ENCODE data around the gene SLC8A2.
"Not testable (repeated sequence)": the region's sequence is repeated elsewhere in the genome, so short reads cannot be mapped to it uniquely, and the experiment has no call there.

Gene SLC8A2

GRCh38 chr19:47390533-47391488 lies 80.9 kb downstream of the SLC8A2 start:
- H3K4me3 Mint-ChIP-seq = no peak overlapping the region
- H3K27ac Mint-ChIP-seq = no peak overlapping the region

DNA sequence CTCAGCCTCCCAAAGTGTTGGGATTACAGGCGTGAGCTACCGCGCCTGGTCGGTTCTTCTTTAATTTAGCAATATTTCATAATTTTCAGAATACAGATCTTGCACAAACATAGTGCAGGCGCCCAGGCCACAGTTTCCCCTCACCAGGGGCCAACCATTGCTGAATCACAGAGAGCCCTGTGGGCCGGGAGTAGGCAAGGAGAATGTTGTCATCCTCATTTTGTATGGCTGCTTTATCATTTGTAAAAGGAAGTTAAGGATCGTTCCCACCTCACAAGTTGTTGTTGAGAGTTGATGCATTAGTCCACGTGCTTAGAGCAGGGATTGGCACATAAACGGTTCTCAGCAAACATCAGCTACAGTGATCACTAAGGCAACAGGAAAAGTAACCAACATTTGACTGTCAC lies 82.5 kb downstream of the SLC8A2 start:
- Mint-ChIP-seq H3K4me3 (no peak overlapping the region), H3K27me3 (ENCODE audit: low read depth) (no peaks in the 10 kb centered on the region), H3K9me3 (no peaks in the 10 kb centered on the region), H3K36me3 (ENCODE audit: low read depth) (no peaks in the 10 kb centered on the region), H3K27ac (no peak overlapping the region), H3K4me1 (ENCODE audit: low read depth) (peaks cover 4% of the 10 kb centered on the region)

More at GRCh38 chr19:47390533-47391488, 80.9 kb downstream of the SLC8A2 start:
- Mint-ChIP-seq H3K4me1 (ENCODE audit: low read depth) (peaks cover 4% of the 10 kb centered on the region), H3K27me3 (ENCODE audit: low read depth) (no peaks in the 10 kb centered on the region), H3K9me3 (no peaks in the 10 kb centered on the region), H3K36me3 (ENCODE audit: low read depth) (no peaks in the 10 kb centered on the region)

GRCh38 chr19:47388721-47389120 lies 83.0 kb downstream of the SLC8A2 start:
- not testable (repeated sequence) for H3K36me3 Mint-ChIP-seq (ENCODE audit: low read depth); H3K27ac Mint-ChIP-seq; H3K9me3 Mint-ChIP-seq; H3K27me3 Mint-ChIP-seq (ENCODE audit: low read depth); H3K4me3 Mint-ChIP-seq; H3K4me1 Mint-ChIP-seq (ENCODE audit: low read depth)

DNA sequence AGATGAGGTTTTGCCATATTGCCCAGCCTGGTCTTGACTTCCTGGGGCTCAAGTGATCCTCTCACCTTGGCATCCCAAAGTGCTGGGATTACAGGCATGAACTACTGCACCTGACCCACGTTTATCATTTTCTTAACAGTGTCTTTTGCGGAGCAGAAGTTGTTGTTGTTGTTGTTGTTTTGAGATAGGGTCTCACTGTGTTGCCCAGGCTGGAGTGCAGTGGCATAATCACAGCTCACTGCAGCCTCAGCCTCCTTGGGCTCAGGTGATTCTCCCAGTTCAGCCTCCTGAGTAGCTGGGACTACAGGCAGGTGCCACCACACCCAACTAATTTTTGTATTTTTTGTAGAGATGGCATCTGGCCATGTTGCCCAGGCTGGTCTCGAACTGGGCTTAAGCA lies 84.1 kb downstream of the SLC8A2 start:
- H3K27me3 Mint-ChIP-seq (ENCODE audit: low read depth); H3K4me3 Mint-ChIP-seq; H3K4me1 Mint-ChIP-seq (ENCODE audit: low read depth); H3K9me3 Mint-ChIP-seq; H3K27ac Mint-ChIP-seq; H3K36me3 Mint-ChIP-seq (ENCODE audit: low read depth): not testable (repeated sequence)

DNA sequence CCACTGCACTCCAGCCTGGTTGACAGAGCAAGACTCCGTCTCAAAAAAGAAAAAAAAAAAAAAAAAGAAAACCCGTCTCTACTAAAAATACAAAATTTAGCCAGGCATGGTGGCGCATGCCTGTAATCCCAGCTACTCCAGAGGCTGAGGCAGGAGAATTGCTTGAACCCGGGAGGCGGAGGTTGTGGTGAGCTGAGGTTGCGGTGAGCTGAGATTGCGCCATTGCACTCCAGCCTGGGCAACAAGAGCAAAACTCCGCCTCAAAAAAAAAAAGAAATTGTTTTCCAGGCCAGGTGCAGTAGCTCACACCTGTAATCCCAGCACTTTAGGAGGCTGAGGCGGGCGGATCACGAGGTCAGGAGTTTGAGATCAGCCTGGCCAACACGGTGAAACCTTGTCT lies 85.1 kb downstream of the SLC8A2 start:
- H3K9me3 Mint-ChIP-seq; H3K27ac Mint-ChIP-seq; H3K4me3 Mint-ChIP-seq; H3K27me3 Mint-ChIP-seq (ENCODE audit: low read depth); H3K36me3 Mint-ChIP-seq (ENCODE audit: low read depth): not testable (repeated sequence)
- H3K4me1 Mint-ChIP-seq (ENCODE audit: low read depth) = peaks cover 12% of the 10 kb centered on the region

- H3K4me3 Mint-ChIP-seq; H3K9me3 Mint-ChIP-seq; H3K27ac Mint-ChIP-seq; H3K27me3 Mint-ChIP-seq (ENCODE audit: low read depth): not testable (repeated sequence)
- Mint-ChIP-seq H3K36me3 (ENCODE audit: low read depth) (peaks cover 13% of the 10 kb centered on the region), H3K4me1 (ENCODE audit: low read depth) (peaks cover 11% of the 10 kb centered on the region)
Measured at GRCh38 chr19:47384533-47384932, 87.2 kb downstream of the SLC8A2 start.

DNA sequence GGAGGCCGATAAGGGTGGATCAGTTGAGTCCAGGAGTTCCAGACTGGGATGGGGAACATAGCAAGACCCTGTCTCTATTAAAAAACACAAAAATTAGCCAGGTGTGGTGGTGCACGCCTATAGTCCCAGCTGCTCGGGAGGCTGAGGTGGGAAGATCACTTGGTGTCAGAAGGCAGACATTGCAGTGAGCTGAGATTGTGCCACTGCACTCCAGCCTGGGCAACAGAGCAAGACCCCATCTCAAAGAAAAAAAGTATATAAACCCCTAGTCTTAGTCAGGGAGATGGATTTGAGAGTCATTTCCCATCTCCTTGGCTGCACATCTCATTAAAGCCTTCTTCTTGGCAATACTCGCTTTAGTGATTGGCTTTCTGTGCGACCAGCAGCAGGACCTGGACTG lies 87.8 kb downstream of the SLC8A2 start:
- peaks cover 11% of the 10 kb centered on the region for H3K4me1 Mint-ChIP-seq (ENCODE audit: low read depth)
- not testable (repeated sequence) for H3K27me3 Mint-ChIP-seq (ENCODE audit: low read depth); H3K4me3 Mint-ChIP-seq; H3K9me3 Mint-ChIP-seq; H3K27ac Mint-ChIP-seq
- peaks cover 13% of the 10 kb centered on the region for H3K36me3 Mint-ChIP-seq (ENCODE audit: low read depth)

DNA sequence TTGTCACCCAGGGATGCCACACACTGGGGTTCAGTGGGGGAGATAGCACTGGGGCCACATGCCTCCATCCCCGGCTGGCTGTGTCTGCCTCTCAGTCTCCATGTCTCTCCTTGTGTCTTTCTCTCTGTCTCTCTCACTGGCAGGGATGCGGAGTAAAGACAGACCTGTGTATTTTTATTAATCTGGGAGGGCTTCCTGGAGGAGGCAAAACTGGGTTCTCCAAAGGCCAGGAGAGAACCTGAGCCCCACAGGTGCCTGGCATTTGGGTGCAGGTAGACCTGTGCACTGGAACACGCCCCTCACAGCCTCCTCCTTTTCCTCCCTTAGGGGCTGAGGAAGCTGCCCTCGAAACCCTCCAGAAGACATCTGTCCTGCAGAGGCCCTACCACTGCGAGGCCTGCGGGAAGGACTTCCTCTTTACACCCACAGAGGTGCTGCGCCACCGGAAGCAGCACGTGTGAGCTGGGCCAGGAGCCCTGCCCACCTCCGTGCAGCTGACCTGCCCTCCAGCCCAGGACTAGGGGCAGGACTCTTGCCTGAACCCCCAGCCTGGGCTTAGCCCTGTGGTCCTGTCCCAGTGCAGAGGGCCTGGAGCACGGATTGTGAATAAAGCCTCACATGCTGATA lies 89.9 kb downstream of the SLC8A2 start:
- H3K4me1 Mint-ChIP-seq (ENCODE audit: low read depth) = peaks cover 11% of the 10 kb centered on the region
- no peak overlapping the region for H3K27ac Mint-ChIP-seq
- H3K27me3 Mint-ChIP-seq (ENCODE audit: low read depth) = no peaks in the 10 kb centered on the region
- H3K36me3 Mint-ChIP-seq (ENCODE audit: low read depth) = peaks cover 13% of the 10 kb centered on the region
- no peaks in the 10 kb centered on the region for H3K9me3 Mint-ChIP-seq
- no peak overlapping the region for H3K4me3 Mint-ChIP-seq

DNA sequence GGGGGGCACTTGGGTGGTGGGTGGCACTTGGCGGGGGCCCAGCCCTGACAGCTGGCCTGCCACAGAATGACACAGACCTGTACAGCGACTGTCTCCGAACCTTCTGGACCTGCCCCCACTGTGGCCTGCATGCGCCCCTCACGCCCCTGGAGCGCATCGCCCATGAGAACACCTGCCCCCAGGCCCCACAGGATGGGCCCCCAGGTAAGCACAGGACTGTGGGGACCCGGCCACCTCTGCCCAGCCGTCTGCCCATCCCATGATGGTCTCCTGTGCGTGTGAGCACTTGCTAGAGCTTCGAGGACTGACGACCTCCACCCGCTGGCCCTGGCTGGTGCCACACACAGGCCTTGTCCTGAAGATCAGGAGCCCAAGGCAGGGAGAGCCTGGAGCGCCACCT lies 90.6 kb downstream of the SLC8A2 start:
- Mint-ChIP-seq H3K9me3 (no peaks in the 10 kb centered on the region), H3K27me3 (ENCODE audit: low read depth) (no peaks in the 10 kb centered on the region), H3K27ac (no peak overlapping the region), H3K4me1 (ENCODE audit: low read depth) (peaks cover 11% of the 10 kb centered on the region), H3K36me3 (ENCODE audit: low read depth) (peaks cover 14% of the 10 kb centered on the region), H3K4me3 (no peak overlapping the region)

DNA sequence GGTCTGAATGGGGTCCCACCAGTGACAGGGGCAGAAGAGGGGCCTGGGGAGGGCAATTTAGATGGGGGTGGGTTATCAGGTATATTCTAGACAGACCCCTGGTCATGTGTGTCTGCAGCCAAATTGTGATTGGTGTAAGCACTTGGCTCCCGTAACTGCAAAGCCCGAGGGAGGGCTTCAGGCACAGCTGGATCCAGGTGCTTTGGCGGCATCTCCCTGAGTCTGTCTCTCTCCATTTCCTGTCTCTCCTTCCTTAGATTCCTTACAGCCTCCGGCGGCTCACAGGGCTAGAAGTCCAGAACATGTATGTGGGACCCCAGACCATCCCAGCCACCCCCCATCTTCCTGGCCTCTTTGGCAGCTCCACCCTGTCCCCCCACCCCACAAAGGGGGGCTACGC lies 91.1 kb downstream of the SLC8A2 start:
- Mint-ChIP-seq H3K36me3 (ENCODE audit: low read depth) (peaks cover 15% of the 10 kb centered on the region), H3K4me1 (ENCODE audit: low read depth) (peaks cover 11% of the 10 kb centered on the region)

GRCh38 chr19:47379381-47379938 lies 92.2 kb downstream of the SLC8A2 start:
- Mint-ChIP-seq H3K4me3 (no peak overlapping the region), H3K27ac (no peak overlapping the region), H3K9me3 (no peaks in the 10 kb centered on the region), H3K4me1 (ENCODE audit: low read depth) (peaks cover 11% of the 10 kb centered on the region), H3K27me3 (ENCODE audit: low read depth) (no peaks in the 10 kb centered on the region), H3K36me3 (ENCODE audit: low read depth) (peaks cover 18% of the 10 kb centered on the region)

More for the DNA sequence above, 91.1 kb downstream of the SLC8A2 start:
- no peaks in the 10 kb centered on the region for H3K27me3 Mint-ChIP-seq (ENCODE audit: low read depth)
- H3K9me3 Mint-ChIP-seq = no peaks in the 10 kb centered on the region
- H3K27ac Mint-ChIP-seq = no peak overlapping the region
- H3K4me3 Mint-ChIP-seq = no peak overlapping the region

GRCh38 chr19:47378246-47378645 lies 93.4 kb downstream of the SLC8A2 start:
- Mint-ChIP-seq H3K36me3 (ENCODE audit: low read depth) (peaks cover 20% of the 10 kb centered on the region), H3K27me3 (ENCODE audit: low read depth) (no peaks in the 10 kb centered on the region), H3K4me3 (no peak overlapping the region), H3K4me1 (ENCODE audit: low read depth) (peaks cover 9% of the 10 kb centered on the region), H3K27ac (no peak overlapping the region), H3K9me3 (no peaks in the 10 kb centered on the region)
